ENCODE results near the gene PCDHGA1.

Gene PCDHGA1

DNA sequence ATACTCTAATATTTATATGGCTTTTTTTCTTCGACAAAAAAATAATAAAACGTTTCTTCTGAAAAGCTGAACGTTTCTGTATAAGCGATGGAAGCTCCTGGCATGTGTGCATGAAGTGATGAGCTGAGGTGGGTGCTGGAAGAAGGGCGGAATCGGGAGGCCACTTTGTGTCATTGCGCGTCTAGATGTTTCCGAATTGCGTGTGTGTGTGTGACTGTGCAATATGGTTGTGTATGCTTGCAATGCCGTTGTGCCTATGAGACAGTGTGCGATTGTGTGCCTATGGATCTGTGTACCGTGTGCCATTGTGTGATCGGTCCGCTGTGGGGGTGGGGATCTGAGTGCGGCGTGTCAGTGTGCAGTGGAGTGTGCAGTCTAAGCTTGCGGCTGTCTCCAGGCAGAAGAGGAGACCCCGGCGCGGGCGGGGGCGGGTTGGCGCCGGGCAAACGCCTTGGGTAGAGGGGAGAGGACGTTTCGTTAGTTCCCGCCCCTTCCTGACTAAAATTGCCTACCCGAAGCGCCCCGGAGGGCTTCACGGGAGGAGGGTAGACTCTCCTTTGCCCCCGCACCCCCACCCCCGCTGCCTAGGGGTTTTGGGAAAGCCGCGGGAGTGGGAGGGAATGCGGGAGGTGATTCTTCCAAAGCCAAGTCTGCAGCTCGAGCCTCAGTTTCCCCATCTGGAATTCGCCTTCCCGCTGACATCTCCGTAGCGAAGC lies 182.8 kb downstream of the PCDHGA1 start:
- no peak for DNase-seq (ENCODE audit: low read depth in 2 of 2)

GRCh38 chr5:141513627-141514329 lies 183.5 kb downstream of the PCDHGA1 start:
- peak; percentile 50 to 73 for DNase-seq (ENCODE audit: low read depth in 2 of 2)

DNA sequence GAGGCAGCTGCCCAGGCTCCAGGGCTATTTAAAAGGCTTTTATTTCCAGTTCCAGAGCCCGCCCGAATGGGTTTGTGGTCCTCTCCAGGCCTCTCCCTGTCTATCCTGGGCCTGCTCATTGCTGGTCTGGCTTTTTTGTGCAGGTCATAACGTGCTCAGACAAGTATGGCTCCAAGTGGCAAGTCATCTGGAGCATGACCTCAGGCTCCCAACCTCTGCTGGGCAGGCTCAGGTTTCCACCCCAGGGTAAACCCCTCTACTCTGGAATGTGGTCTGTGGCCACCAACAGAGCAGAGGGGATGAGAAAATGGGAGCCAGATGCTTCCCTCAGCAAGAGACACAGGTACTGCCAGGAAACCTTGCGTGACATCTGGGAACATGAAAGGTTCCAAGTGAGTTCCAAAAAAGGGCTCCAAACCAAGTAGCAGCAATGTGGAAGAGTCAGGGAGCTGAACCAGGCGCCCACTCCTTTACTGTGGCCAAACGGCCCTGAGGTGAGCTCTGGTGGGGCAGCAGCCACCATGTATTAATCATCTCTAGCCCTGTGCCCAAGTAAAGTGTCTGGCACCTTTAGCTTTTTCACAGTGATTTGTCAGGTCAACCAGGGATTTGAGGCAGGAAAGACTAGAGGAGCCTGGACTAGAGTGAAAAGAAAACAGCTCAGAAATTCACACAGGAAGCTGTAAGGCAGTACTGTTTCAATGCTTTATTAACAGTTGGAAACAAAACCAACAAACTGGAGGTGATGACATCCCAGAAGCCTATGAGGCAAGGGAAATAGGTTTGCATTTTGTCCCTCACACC lies 184.2 kb downstream of the PCDHGA1 start:
- no peak for DNase-seq (ENCODE audit: low read depth in 2 of 2)

- DNase-seq (ENCODE audit: low read depth in 2 of 2): no peak
Measured at GRCh38 chr5:141515141-141515540, 184.8 kb downstream of the PCDHGA1 start.

DNA sequence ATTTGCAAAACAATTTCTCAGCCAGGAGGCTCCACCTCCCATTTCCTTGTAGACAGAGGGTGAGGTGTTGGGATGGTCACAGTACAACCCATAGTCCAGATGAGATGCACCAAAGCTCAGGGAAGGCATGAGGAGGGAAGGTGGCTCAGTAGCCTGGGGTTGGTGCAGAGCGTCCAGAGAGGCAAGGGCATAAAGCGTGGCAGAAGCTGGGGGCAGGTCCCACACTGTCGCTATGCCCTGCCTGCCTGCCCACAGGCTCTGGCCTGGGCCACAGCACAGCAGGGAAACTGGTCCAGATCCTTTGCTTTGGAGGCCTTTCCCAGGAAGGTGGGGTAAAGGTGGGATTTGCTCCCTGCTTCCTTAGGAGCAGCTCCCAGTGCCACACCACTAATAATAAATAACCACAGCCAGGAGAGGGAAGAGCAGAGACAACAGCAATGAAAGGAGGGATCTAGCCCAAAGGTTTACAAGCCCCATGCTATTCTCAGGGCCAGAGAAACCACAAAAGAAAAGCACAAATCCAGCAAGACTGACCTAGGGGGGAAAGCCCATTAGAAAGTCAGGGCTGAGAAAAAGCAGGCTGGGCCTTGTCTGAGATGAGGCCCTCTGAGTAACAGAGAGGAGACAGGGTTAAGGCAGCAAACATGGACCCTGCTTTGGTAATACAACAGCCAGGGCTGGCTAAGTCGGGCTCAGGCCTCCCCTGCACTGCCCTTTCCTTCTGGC lies 185.8 kb downstream of the PCDHGA1 start:
- no peak for DNase-seq (ENCODE audit: low read depth in 2 of 2)

DNA sequence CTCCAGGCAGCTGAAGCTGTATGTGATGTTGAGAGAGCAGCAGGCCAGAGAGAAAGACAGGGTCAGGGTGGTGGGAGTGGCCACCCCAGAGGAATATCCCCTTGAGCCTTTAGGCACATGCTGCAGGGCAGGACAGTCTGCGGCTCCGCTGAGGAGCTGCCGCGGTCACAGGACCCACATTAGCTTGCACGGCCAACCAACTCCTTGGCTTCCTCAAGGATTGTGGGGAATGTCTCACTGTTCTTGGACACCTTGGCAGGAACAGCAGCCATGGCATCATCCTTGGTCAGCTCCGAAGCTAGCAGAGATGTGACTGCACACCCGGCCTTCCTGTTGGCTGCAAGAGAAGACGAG lies 186.3 kb downstream of the PCDHGA1 start:
- no peak for DNase-seq (ENCODE audit: low read depth in 2 of 2)

DNA sequence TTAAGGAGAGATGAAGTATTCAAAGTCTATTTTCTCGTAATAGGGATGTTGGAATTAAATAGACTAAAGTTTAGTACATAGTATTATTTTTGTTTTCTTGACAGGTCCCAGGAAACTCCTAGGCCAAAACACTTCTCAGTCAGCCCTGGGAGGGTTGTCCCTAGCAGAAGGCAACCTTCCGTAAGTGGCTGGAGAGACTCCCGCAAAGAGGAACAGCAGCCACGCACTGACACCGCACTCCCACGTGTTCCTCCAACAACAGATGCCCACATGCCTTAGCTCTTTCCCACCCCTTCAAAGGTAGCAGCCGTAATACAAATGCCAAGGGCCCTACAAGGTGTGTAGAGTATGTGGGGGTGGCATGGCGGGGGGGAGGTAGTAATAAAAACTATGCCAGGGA lies 187.0 kb downstream of the PCDHGA1 start:
- DNase-seq (ENCODE audit: low read depth in 2 of 2): no peak

- no peak for DNase-seq (ENCODE audit: low read depth in 2 of 2)
Measured at GRCh38 chr5:141517880-141518617, 187.7 kb downstream of the PCDHGA1 start.

- DNase-seq (ENCODE audit: low read depth in 2 of 2): no peak
Measured at GRCh38 chr5:141518618-141519015, 188.3 kb downstream of the PCDHGA1 start.

- DNase-seq (ENCODE audit: low read depth in 2 of 2): no peak
Measured at GRCh38 chr5:141519605-141520565, 189.6 kb downstream of the PCDHGA1 start.

DNA sequence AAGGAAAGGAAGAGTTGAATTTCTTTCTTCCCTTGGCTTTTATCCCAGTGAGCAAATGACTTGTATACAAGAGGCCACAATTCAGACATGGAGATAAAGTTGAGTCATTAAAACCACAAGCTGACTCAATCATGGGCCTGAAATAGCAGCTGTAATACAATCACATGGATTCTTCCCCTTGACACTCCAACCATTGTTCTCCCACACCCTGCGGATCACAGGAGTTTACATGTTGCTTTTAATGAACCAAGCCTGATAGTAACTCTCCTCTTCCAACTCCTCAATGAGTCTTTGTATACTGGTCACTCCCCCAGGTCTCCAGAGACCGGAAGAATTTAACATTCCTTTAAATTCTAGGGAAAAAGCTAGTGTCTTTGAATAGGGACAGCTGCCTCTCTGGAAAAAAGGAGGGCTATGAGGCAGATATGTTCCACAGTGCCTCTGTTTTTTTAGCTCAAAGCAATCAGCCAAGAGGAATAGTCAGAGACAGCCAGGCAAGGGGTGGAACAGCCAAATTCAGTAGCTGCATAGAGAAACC lies 191.0 kb downstream of the PCDHGA1 start:
- no peak for DNase-seq (ENCODE audit: low read depth in 2 of 2)

GRCh38 chr5:141522301-141522700 lies 192.0 kb downstream of the PCDHGA1 start:
- no peak for DNase-seq (ENCODE audit: low read depth in 2 of 2)

GRCh38 chr5:141523991-141524390 lies 193.7 kb downstream of the PCDHGA1 start:
- no peak for DNase-seq (ENCODE audit: low read depth in 2 of 2)

GRCh38 chr5:141524604-141525597 lies 194.6 kb downstream of the PCDHGA1 start:
- peak in 1 of 2 donors; percentile 11 for DNase-seq (ENCODE audit: low read depth in 2 of 2)

- DNase-seq (ENCODE audit: low read depth in 2 of 2): no peak
Measured at GRCh38 chr5:141525653-141526052, 195.3 kb downstream of the PCDHGA1 start.

DNA sequence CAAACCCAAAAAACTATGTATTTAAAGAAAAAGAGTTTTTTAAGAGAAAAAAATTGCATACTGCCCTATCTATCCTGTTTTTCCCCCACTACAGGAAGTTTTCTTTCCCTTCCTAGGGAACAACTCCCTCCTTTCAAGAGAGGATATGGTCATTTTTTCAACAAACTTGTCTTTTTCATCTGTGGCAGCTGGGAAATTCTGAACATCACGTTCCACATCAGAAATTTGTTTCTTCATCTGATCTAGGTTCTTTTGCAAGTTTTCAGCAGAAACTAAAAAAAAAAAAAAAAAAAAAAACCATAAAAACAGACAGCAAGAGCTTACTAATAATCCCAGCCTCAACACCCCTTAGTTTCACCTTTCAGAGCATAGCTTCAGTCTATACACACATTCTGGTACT lies 197.1 kb downstream of the PCDHGA1 start:
- DNase-seq (ENCODE audit: low read depth in 2 of 2): no peak

GRCh38 chr5:141528291-141528984 lies 198.1 kb downstream of the PCDHGA1 start:
- no peak for DNase-seq (ENCODE audit: low read depth in 2 of 2)

GRCh38 chr5:141529002-141529401 lies 198.7 kb downstream of the PCDHGA1 start:
- no peak for DNase-seq (ENCODE audit: low read depth in 2 of 2)
